GM18907 (cell line): ENCODE results near the gene LMO1.

ENCODE experiments used
- ATAC-seq: cut with Tn5 transposase; IDR thresholded peaks from one replicate; pipeline ENCODE4 v1.9.1; 2021; ENCODE audit warnings: mild to moderate bottlenecking, moderate library complexity; ENCODE audit not compliant: unreplicated experiment

LMO1 gene

DNA sequence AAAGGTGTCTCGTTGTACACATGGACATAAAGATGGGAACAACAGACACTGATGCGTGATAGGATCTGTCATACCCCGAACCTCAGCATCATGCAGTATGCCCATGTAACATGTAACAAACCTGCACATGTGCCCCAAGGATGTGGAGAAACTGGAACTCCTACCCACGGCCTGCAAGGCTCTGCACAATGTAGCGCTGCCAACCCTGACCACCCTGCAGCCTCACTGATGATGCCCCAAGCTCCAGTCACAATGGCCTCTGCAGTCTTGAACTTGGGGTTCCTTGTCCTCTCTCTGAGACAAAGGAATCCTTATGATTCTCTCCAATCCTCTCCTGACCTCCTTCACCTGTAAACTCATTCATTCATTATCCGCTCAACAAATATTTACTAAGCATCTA, 14.2 kb downstream of the LMO1 start:
- ATAC-seq, result no peak

DNA sequence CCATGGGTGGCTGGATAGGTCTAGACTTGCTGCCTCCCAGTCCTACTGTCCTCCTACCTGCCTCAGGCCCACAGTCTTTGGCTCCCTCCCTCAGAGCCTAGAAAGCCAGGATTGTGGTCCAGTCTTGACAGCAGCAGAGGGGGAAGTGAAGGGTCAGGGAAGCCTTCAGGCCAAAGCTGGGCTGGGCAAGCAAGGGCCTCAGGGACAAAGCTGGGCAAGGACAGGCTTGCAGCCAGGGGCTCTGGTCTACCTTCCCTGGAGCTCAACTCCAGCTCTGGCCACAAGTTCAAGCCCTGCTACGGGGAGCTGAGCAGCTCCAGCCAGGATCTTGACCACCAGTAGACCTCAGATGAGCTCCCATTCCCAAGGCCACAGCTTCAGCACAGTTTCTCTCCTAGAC, 14.9 kb downstream of the LMO1 start:
- no peak for ATAC-seq

DNA sequence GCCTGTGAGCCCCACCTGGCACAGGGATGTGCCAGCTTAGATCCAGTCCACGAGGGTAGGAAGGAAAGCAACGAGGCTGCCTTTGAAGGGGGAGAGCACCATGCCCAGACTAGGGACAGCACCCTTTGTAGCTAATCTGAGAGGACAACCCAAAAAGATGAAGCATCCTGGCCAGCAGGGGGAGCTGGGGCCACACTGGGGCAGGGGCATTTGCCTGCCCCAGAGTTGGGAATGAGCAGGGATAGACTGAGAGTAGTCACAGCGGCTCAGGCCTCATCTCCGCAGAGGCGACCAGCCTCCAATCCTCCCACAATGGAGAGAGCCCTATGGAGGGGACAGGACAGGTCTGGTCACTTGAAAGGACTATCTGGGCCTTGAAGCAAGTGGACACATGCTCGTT, 16.4 kb downstream of the LMO1 start:
- no peak for ATAC-seq

DNA sequence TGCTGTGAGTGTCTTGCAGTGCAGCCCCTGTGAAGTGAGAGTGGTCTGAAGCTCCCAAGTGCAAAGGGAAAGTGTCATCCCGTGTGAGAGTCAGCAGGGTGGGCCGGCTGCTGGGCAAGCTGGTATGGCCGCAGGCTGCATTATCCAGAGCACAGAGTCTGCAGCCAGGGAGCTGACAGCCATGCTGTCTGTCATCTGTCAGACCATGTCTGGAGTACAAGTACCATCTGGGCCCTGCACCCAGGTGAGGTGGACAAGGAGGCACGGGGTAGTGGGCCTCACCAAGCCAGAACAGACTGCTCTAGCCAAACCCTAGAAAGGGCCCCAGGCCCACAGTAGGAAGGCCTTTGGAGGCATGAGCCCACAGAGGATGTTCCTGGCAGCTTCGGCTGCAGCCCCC, 20.2 kb downstream of the LMO1 start:
- no peak for ATAC-seq

DNA sequence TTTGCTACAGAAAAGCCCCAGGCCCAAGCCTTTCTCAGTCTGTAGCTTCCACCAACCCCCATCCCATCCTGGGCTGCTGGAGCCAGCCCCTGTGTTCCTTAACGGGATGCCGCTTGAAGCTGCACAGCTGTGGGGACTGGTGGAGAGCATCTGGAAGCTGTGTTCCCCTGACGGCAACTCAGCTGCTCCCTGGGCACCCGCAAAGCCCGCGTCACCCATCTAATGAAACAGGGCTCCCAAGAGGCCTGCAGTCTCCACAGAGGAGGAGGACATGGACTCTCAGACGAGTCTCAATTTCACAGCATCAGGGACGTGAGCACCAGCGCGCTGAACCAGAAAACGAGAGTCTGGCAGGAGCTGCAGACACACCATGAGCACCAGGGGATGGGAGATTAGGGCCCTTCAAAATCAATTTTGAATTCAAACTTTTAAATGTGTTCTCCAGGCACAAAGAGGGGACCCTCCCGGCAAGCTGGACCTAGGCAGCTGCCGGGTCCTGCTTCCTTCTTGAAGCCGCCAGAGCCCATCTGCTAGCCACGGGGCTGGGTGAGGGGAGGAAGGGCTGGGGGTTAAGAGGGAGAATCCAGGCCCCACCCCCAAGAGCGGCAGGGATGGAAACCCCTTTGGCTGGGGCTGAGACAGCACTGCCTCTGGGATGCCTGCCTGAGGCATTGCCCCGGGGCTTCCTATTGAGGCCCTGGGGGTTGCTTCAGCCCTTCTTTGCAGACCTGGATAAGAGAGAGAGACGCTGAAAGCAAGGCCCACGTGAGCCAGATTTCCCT, 21.0 kb downstream of the LMO1 start:
- no peak for ATAC-seq

DNA sequence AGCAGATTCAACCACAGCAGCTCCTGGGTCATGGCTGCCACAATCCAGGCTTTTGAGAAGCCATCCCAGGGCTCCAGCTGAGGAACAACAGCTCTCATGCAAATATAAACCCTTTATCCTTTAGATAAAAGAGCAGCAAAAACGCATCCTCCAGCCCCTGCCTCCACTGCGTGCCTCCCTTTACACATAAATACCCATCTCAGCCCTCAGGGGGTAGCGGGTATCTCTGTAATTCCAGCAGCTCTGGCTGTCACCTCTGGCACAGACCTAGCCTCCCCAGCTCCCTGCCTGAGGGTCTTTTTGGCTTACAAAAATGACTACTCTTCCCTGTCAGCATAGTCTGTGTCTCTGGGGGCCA, 21.6 kb downstream of the LMO1 start:
- no peak for ATAC-seq

DNA sequence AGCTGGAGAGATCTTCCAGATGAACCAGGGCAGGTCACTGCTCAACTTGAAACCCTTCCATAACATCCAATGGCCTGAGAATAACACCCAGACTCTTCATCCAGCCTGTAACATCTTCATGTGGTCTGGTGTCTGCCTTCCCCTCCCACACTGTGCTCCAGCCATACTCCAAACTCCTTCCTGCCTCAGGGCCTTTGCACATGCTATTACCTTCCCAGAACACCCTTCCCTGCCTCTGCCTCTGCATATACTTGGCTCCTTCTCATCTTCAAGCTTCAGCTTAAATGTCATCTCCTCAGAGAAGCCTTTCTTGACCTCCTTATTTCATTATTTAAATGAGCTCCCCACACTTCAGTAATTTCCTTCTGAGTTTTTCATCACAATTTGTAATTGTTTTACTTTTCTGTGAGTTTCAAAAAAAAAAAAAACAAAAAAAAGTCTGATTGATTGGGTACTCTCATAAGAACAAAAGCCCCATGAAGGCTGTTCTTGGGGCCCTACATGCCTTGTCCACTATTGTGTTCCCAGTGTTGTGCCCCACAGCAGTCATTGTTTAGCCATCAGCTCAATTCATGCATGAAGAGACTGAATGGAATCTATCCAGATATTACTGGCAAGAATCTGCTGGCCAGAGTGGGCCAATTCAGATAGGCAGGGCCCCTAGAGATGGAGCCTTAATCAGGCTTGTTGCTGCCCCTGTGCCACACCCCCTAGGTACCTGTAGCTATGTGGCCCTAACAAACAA, 22.1 kb downstream of the LMO1 start:
- ATAC-seq, result no peak

DNA sequence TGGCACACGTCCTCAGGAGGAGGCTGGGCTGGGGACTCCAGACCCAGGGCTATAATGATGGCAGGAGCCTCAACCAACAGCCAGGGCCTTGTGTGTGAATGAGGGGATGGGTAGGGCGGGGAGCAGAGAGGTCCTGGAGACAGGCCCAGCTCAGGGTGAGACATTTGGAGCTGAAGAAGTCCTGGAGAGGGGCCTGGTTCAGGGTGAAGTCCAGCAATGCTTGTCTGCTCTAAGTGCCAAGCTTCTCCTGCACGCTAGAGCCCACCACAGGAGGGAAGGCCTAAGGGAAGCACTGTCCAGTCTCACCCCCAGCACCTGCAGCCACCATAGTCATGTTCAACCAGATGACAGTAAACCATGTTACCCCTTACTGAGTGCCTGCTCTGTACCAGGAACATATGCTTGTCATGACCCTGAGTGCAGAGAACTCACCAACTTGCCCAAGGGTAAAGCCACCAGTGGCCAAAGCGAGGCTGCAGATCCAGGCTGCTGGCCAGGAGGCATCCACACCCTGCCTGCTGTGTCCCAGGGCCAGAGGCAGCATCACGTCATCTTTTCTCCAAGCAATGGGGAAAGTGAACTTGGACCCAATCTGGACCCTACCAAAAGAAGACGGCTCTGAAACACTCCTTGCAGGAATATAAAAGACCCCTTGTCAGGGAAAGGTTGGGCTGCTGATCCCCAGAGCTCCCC, 24.0 kb downstream of the LMO1 start:
- ATAC-seq, result no peak

DNA sequence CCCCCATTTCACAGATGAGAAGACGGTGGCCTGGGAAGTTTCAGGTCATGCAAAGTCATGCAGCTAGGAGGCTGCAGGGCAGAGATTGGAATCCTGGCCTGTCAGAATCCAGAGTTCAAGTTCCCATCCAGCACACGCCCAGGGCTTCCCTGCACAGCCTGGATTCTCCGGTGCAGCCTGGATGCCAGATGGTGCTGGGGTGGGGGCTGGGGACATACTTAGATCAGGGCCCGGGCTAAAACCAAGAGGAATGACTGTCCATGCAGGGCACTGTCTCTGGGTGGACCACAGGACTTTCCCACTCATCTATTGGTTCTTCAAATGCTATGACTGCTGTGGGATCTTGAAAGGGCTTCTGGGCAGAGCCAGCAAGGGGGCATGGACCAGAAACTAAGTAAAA, 24.6 kb downstream of the LMO1 start:
- no peak for ATAC-seq

DNA sequence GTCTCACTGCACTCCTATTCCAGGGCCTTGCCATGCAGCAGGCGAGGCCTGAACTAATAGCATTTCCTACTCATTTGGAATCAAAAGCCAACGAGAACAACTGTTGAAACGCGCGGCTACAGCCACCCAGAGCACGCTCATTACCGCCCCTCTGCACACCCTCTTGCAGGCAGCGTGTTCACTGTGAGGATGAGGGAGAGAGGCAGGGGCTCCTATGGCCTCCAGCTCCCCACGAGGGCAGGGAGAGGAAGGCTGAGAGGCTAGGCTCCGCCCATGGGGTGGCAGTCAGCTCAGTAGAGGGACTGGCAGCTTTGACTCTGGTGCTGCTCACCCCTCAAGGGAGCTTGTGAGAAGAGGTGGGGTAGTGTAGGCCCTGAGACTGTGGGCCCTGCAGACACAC, 26.2 kb downstream of the LMO1 start:
- no peak for ATAC-seq

DNA sequence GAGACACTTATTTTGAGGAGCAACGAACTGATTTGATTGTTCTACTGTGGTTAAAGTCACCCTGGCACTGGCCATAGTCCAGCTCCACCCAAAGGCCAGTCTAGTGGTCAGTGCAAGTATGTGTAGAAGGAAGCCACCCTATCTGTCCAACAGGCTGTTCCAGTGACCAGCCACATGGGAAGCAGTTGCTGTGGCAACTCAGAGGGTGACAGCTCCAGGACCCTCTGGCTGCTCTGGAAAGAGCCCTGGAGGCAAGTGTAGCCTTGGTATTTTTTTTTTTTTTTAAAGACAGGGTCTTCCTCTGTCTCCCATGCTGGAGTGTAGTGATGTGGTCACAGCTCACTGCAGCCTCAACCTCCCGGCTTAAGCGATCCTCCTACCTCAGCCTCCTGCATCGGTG, 27.8 kb downstream of the LMO1 start:
- no peak for ATAC-seq

DNA sequence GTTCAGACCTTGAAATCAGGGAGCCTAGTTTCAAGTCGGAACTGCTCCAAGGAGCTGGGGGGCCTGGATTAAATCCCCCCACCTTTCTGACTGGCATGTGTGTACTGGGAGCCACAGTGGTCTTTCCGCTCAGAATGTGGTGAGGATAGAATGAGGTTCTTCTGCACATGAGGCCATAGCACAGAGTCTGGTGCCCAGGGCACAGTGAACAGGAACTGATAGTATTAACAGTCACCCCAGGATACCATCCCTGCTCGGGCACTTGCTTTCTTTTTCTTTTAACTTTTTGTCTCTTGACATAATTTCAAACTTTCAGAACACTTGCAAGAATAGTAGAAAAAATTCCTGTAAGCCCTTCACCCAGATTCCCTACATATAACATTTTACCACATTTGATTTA, 28.8 kb downstream of the LMO1 start:
- no peak for ATAC-seq

DNA sequence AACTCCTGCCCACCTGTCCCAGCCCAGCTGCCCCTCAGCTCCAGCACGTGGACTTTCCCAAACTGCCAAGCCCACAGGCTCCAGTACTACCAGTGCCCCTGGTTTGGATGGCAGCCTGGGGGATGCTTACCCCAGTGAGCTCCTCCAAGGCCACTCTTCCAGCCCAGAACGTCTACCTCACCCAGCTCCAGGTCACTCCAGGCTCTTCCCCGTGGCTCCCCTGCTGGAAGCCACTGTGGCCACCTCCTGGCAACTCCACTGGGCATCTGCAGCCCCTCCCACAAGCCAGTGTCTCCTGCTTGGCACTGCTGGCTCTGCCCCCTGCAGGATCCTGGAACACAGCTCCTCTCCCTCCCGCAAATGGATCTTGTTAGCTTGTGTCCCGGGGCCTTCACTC, 29.3 kb downstream of the LMO1 start:
- no peak for ATAC-seq

DNA sequence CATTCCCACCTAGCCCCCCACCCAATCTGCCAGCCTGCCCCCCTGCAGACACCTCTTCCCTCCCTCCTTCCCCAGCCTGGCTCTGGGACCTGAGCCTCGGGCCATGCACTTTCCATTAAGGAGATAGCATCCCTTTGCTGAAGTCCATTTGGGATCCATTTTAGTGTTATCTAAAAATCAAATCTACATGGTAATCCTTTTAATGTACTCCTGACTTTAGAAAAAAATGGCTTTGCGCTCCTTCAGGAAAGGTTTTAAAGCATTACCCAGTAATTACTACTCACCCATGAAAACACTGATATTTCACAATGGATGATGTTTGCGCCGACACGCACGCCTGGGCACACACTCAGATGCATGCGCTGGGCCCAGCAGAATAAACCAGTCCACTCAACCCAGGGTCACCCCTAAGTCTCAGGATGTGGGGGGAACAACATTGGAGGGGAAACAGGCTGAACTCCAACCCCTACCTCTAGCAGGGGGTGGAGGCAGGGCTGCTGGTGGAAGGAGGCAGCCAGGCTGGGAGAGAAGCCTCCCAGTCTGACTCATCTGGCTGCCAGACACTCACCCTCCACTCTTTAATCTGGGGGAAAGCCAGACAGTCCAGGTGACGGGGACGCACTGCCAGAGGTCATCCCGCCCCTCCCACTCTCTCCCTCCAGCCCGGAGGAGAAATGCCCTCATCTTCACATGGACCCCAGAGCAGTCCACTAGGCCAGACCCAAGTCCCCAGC, 29.8 kb downstream of the LMO1 start:
- no peak for ATAC-seq

DNA sequence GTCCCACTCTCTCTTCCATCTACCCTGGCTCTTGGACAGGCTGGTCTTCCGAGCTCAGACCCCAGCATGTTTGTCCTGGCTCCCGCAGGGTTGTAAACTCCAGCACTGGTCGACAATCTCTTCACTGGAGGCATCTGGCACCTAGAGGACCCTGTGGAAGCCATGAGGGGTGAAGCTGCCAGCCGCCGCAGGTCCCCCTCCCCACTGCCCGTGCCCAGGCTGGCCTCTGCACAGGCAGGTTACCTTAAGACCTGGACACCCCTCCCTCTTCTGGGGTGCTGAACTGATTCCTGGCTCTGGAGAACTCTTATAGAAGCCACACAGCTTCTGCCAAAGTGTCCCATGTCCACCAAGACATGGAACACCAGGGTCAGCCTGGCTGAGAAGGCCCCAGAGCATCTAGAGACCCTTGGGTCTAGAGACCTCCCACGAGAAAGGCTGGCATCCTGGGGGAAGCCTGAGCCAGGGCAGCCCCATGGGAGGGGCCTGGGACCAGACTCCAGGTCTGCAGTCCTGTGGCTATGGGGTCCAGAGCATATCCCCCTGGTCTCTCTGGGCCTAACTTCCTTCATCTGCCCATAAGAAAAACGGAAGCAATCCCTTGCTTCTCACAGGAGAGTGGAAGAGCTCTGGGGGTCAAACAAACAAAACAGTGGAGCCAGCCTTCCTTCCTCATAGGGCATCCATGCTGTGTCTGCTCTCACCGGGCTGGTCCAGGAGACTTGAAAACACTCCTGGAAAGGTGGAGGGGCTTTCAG, 30.6 kb downstream of the LMO1 start:
- ATAC-seq, result no peak

DNA sequence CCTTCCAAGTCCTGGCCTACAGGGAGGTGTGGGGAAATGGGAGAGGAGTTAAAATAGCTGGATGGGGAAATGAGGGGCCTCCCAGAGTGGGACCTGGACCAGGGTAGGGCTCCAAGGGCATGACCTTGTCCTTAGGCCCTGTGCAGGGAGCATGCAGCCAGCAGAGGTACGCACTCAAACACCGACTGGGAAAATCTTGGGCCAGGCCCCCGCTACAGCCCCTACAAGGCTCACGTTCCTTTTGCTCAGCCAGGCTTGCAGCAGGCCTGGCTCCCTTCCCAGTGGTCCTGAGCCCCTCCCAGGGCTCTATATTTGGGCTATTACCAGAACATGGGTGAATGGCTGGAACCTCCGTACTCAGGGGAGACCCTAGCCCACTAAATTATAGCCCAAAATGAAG, 31.3 kb downstream of the LMO1 start:
- no peak for ATAC-seq

DNA sequence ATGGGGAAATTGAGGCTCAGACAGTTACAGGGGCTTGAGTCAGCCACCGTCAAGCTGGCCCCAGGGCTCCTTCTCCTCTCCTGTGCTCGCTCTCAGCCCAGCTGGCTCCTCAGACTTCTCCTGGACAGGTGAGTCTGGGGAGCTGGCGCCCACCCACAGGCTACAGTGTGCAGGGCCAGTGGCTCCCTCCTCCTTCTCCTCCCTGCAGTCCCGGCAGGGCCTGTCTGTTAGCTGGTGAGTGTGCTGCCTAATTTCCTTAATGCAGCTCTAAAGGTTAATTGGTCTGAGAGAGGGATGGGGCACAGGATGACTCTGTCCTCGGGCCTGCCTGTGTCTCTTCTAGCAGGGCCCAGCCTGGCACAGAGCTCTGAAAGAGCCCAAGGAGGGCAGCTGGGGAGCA, 31.7 kb downstream of the LMO1 start:
- no peak for ATAC-seq

DNA sequence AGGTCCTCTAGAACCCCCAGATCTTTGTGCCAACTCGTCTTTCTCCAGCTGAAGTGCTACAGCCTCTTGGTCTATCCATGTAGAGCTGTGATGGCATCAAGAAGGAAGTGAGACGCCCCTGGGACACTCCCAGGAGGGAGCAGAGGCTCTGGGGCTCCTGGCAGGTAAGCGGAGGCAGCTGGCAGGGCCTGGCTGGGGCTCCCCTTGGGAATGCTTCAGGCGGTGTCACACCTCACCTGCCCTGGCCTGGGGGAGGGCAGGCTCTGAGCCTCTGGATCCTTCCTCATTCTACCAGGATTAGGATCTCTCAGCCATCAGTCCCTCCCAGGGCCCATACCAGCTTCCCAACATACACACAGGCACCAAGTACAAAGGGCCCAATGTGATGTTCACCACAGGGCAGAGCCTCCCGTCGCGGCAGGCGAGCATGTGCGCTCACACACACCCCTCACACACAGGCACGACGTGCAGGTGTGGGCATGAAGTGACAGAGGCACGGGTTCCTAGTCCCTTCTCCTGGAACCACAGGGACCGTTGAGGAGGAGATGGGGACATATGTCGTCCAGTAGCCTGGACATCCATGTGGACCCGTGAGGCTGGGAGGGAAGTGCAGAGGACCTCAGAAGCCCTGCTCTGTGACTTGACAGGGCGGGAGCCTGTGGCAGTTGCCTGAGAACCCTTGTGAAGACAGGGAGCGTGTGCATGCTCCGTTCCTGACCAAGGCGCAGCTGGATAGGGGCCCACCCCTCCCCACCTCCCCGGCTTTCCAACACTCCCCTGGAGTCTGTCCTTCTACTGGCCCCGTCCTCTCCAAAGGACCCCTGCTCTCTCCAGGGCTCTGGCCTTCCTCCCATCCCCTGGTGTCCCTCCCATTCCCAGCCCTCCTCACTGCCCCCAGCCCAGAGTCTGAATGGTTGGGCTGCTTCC, 32.5 kb downstream of the LMO1 start:
- ATAC-seq, result no peak

DNA sequence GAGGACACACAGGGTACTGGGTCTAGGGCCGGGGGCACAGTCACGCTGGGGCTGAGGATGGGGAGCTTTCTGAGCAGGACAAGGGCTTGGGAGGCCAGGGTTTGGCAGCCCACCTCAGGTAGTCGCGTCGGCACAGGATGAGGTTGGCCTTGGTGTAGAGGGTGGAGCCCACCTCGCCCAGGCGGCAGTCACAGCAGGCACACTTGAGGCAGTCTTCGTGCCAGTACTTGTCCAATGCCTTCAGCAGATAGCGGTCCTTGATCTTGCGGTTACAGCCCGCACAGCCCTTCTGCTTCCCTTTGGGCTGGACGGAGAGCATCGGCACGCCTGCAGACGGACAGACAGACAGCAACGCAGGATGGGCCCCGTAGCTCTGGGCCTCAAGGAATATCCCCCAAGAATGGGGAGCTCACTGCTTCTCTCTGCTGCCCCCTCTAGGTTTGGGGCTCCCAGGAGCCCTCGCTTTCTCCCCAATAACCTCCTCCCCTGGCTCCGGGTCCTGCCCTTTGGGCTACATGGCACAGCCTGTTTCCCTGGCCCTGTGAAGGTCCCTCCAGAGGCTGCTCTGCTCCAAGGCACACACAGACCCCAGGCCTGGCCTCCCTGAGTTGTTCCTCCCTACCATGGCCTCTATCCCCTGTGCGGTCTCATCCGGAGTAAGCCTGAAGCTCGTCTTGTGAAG, 33.4 kb downstream of the LMO1 start:
- ATAC-seq, result no peak
